ENCODE data around the gene REV3L. TPM values are rescaled to one million over a fixed set of nuclear protein-coding genes. Genes with fewer than 3 reads are reported as not detected.

REV3L gene
- total and polyA plus RNA-seq, 4 donors = 3.8 to 17.7 (median 11.2) TPM

GRCh38 chr6:111427341-111428116 lies 55.5 kb downstream of the REV3L start:
- Histone ChIP-seq H3K4me1 (ENCODE audit: control insufficient read depth in 4 of 4, insufficient read depth in 4 of 4, low read length in 3 of 4) (peaks cover 2 to 9% (median 5%) of the 10 kb centered on the region in 4 donors), H3K36me3 (ENCODE audit: control insufficient read depth in 4 of 4, insufficient read depth in 3 of 4, low read depth in 1 of 4, low read length in 3 of 4) (no peaks in the 10 kb centered on the region), H3K4me3 (ENCODE audit: low read depth in 1 of 3, low read length in 3 of 3) (no peak overlapping the region), H3K9me3 (ENCODE audit: control insufficient read depth in 4 of 4, low read length in 3 of 4) (no peaks in the 10 kb centered on the region), H3K27ac (ENCODE audit: low read depth in 1 of 2, low read length in 2 of 2) (peak overlapping the region in 1 of 2 donors; percentile 48), H3K27me3 (ENCODE audit: control insufficient read depth in 4 of 4, insufficient read depth in 4 of 4, low read length in 3 of 4) (no peaks in the 10 kb centered on the region), H3K9ac (ENCODE audit: low read depth in 1 of 2, low read length in 2 of 2) (no peak overlapping the region)
- DNase-seq (ENCODE audit: low spot score) = no peak
- WGBS = 40% methylated on average over 5 of the region's 5 CpGs
- TF ChIP-seq TAF1 (conservative IDR thresholded peaks at IDR 0.05) (no peak), NR2F2 (IDR thresholded peaks at IDR 0.05) (no peak), FOXA2 (IDR thresholded peaks at IDR 0.05) (no peak), YY1 (IDR thresholded peaks at IDR 0.05) (peak; percentile 16), ZBTB33 (IDR thresholded peaks at IDR 0.05) (no peak), EGR1 (IDR thresholded peaks at IDR 0.05; ENCODE audit: low read depth in 2 of 2) (no peak), RXRA (IDR thresholded peaks at IDR 0.05) (peak in 1 of 2 donors; percentile 14), RAD21 (IDR thresholded peaks at IDR 0.05) (no peak), GABPA (IDR thresholded peaks at IDR 0.05 in 1 of 2, conservative IDR thresholded peaks at IDR 0.05 in 1 of 2) (no peak), JUND (IDR thresholded peaks at IDR 0.05) (no peak), FOXA1 (IDR thresholded peaks at IDR 0.05) (no peak), REST (IDR thresholded peaks at IDR 0.05) (peak; percentile 44), HNF4G (IDR thresholded peaks at IDR 0.05) (no peak), HNF4A (conservative IDR thresholded peaks at IDR 0.05) (no peak)
- TF ChIP-seq, protein P1, sequence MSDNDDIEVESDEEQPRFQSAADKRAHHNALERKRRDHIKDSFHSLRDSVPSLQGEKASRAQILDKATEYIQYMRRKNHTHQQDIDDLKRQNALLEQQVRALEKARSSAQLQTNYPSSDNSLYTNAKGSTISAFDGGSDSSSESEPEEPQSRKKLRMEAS (IDR thresholded peaks at IDR 0.05) = no peak
- TF ChIP-seq, protein P2, sequence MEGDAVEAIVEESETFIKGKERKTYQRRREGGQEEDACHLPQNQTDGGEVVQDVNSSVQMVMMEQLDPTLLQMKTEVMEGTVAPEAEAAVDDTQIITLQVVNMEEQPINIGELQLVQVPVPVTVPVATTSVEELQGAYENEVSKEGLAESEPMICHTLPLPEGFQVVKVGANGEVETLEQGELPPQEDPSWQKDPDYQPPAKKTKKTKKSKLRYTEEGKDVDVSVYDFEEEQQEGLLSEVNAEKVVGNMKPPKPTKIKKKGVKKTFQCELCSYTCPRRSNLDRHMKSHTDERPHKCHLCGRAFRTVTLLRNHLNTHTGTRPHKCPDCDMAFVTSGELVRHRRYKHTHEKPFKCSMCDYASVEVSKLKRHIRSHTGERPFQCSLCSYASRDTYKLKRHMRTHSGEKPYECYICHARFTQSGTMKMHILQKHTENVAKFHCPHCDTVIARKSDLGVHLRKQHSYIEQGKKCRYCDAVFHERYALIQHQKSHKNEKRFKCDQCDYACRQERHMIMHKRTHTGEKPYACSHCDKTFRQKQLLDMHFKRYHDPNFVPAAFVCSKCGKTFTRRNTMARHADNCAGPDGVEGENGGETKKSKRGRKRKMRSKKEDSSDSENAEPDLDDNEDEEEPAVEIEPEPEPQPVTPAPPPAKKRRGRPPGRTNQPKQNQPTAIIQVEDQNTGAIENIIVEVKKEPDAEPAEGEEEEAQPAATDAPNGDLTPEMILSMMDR (IDR thresholded peaks at IDR 0.05; ENCODE audit: low read depth, low read length, missing input control) = no peak
- TF ChIP-seq, protein P3, sequence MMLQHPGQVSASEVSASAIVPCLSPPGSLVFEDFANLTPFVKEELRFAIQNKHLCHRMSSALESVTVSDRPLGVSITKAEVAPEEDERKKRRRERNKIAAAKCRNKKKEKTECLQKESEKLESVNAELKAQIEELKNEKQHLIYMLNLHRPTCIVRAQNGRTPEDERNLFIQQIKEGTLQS (IDR thresholded peaks at IDR 0.05) = no peak
